ENCODE measurements around the gene POLE.

GRCh38 chr12:132734206-132734605, 47.1 kb upstream of the POLE start:
- no peak for TF ChIP-seq CTCF (IDR thresholded peaks at IDR 0.05)
- no peak for TF ChIP-seq ZFX (IDR thresholded peaks at IDR 0.05; ENCODE audit: borderline replicate concordance)

Measured in 22Rv1 (cell line).